HepG2 (cell line): ENCODE results near the gene GSTM1. TPM values are rescaled to one million over a fixed set of nuclear protein-coding genes. Genes with fewer than 3 reads are reported as not detected.

Experiments
- ATAC-seq: fragments of 200-7000 bp; cut with Tn5 transposase; 3 replicates; pipeline ENCODE4 v1.9.1; 2020; ENCODE audit warnings: mild to moderate bottlenecking, moderate library complexity
- BruUV-seq: library from RNA; stranded (reverse); fragments of 400-500 nt; replicated peaks from 2 replicates; lab custom pipeline; 2021; lab: Mats Ljungman, UMichigan
- CTCF ChIA-PET: fragments of 300-600 bp; formaldehyde crosslinking; extraction: SDS; loops from one replicate; lab custom pipeline; 2021; ENCODE audit warnings: low total read pairs, inconsistent platforms, low intra/inter-chr PET ratio; lab: Yijun Ruan, JAX
- POLR2A ChIA-PET: fragments of 350-600 bp; sonication (Branson Sonifier 250); formaldehyde crosslinking; loops from one replicate; lab custom pipeline; 2020; ENCODE audit warnings: antibody characterized with exemption, inconsistent platforms; lab: Yijun Ruan, JAX
- DNase-seq: peaks from one replicate; pipeline ENCODE4 v3.0.0-alpha.2; 2015; ENCODE audit warnings: low spot score
- FAIRE-seq: peaks from 3 replicates; lab custom pipeline; 2011; peaks lifted over from hg19 to GRCh38; lab: Jason Lieb, UNC
- H2AFZ ChIP-seq: one replicate; pipeline ENCODE4 v1.6.1; 2011; ENCODE audit warnings: low read length, inconsistent platforms
- H3K27ac ChIP-seq: fragments of 300-600 bp; 3 replicates; pipeline ENCODE4 v1.8.0; 2011; ENCODE audit warnings: mixed run types, mild to moderate bottlenecking, mixed read lengths, low read length, inconsistent platforms; ENCODE audit not compliant: insufficient read depth; ENCODE audit errors: extremely low read length
- H3K27me3 ChIP-seq, 2 experiments: fragments of 200-600 bp in 1 of 2; 2 replicates in 1 of 2; 3 replicates in 1 of 2; pipeline versions ENCODE4 v1.6.0 to v1.8.0; 2011; ENCODE audit warnings: low read length in 2 of 2, mild to moderate bottlenecking in 2 of 2, moderate library complexity in 2 of 2, inconsistent platforms in 1 of 2; ENCODE audit not compliant: insufficient read depth in 2 of 2, control insufficient read depth in 1 of 2
- H3K36me3 ChIP-seq, 2 experiments: fragments of 200-600 bp in 1 of 2; replicated peaks in 1 of 2; 2 replicates in 1 of 2; 3 replicates in 1 of 2; pipeline versions ENCODE4 v1.5.1 to v1.8.0; 2011; ENCODE audit warnings: low read length in 2 of 2, inconsistent platforms in 1 of 2; ENCODE audit not compliant: insufficient read depth in 2 of 2, control insufficient read depth in 1 of 2
- H3K4me1 ChIP-seq: 2 replicates; pipeline ENCODE4 v1.5.1; 2012; ENCODE audit warnings: low read length, inconsistent platforms; ENCODE audit not compliant: insufficient read depth
- H3K4me2 ChIP-seq: 2 replicates; pipeline ENCODE4 v1.6.0; 2011; ENCODE audit warnings: low read depth, low read length, inconsistent platforms
- H3K4me3 ChIP-seq, 3 experiments: fragments of 200-600 bp in 1 of 3; sonication (generic), shearing (Covaris generic) in 1 of 3; replicated peaks in 1 of 3; 2 replicates each; pipeline ENCODE4 v1.5.1; 2011 to 2016; ENCODE audit warnings: low read length in 3 of 3, inconsistent platforms in 2 of 3, low read depth in 2 of 3, mild to moderate bottlenecking in 2 of 3, control low read depth in 1 of 3, mixed read lengths in 1 of 3; ENCODE audit not compliant: insufficient read depth in 1 of 3
- H3K79me2 ChIP-seq: one replicate; pipeline ENCODE4 v1.6.1; 2011; ENCODE audit warnings: low read length, inconsistent platforms; ENCODE audit not compliant: insufficient read depth
- H3K9ac ChIP-seq: 2 replicates; pipeline ENCODE4 v1.6.0; 2011; ENCODE audit warnings: mild to moderate bottlenecking, low read depth, low read length, inconsistent platforms; ENCODE audit not compliant: insufficient read depth
- H3K9me3 ChIP-seq: 2 replicates; pipeline ENCODE4 v1.5.1; 2012; ENCODE audit warnings: mild to moderate bottlenecking, low read length
- H4K20me1 ChIP-seq: 2 replicates; pipeline ENCODE4 v1.6.0; 2011; ENCODE audit warnings: inconsistent platforms, mild to moderate bottlenecking, low read length, moderate library complexity; ENCODE audit not compliant: insufficient read depth
- GABPA ChIP-seq, 2 experiments: IDR thresholded peaks; 2 replicates each; pipeline ENCODE4 v1.6.1; 2011 to 2016; ENCODE audit warnings: low read depth in 2 of 2, low read length in 1 of 2, missing biosample characterization in 1 of 2, missing genetic modification characterization in 1 of 2
- HHEX ChIP-seq: IDR thresholded peaks from 2 replicates; pipeline ENCODE4 v1.6.1; 2016; ENCODE audit warnings: control low read depth
- HNRNPK ChIP-seq: fragments of 200-400 bp; formaldehyde crosslinking; IDR thresholded peaks from 2 replicates; pipeline ENCODE4 v1.6.1; 2018; ENCODE audit warnings: low read length, low read depth, moderate library complexity, mild to moderate bottlenecking; ENCODE audit not compliant: poor library complexity, severe bottlenecking
- PCBP1 ChIP-seq: fragments of 200-400 bp; formaldehyde crosslinking; IDR thresholded peaks from 2 replicates; pipeline ENCODE4 v1.6.1; 2017; ENCODE audit warnings: mild to moderate bottlenecking, low read depth, low read length, borderline replicate concordance
- RBM22 ChIP-seq: fragments of 200-400 bp; formaldehyde crosslinking; optimal IDR thresholded peaks from 2 replicates; pipeline ENCODE3; 2017; ENCODE audit warnings: mild to moderate bottlenecking, low read length, moderate library complexity
- TEAD3 ChIP-seq: optimal IDR thresholded peaks from 2 replicates; pipeline ENCODE3; 2016; ENCODE audit warnings: borderline replicate concordance
- ZNF10 ChIP-seq: sonication (generic); formaldehyde crosslinking; IDR thresholded peaks from 2 replicates; pipeline ENCODE4 v1.4.0; 2020; ENCODE audit warnings: mild to moderate bottlenecking, low read depth, missing genetic modification reagents, borderline replicate concordance
- ZNF839 ChIP-seq: sonication (generic); formaldehyde crosslinking; IDR thresholded peaks from 2 replicates; pipeline ENCODE4 v1.4.0; 2020; ENCODE audit warnings: missing genetic modification reagents, mild to moderate bottlenecking, borderline replicate concordance
- WGBS: methylation state at CpG from one replicate; pipeline ENCODE4 v1.1.6; 2017; ENCODE audit warnings: low lambda C conversion rate; 5-methylcytosine and 5-hydroxymethylcytosine counted together
- in situ Hi-C: cut with HindIII; loops from 2 replicates; pipeline ENCODE4 v1.10.0; 2017; ENCODE audit warnings: low pct_unique_long_range_greater_than_20kb; ENCODE audit not compliant: extremely low pct_ligation_motif_present
- intact Hi-C: fragments of 100-400 bp; cut with micrococcal nuclease; formaldehyde crosslinking; loops from one replicate; pipeline ENCODE4 v1.10.0; 2022; ENCODE audit not compliant: unreplicated experiment
- polyA plus RNA-seq, 8 experiments: library from polyadenylated mRNA; depleted of rRNA in 3 of 8; stranded (reverse) in 7 of 8; unstranded in 1 of 8; fragments of >200 nt; fragmentation: Illumina TruSeq in 4 of 8; extraction: Trizol in 4 of 8; gene quantifications; 2 replicates each; pipeline versions ENCODE4 v1.2.1 to v1.2.3, GENCODE V29; 2011 to 2016; ENCODE audit warnings: low read depth in 4 of 8, missing spikeins in 1 of 8, mixed read lengths in 1 of 8; ENCODE audit not compliant: insufficient read depth in 1 of 8
- total RNA-seq, 5 experiments: library from RNA; depleted of rRNA; stranded (reverse); fragments of >200 nt; fragmentation: Illumina TruSeq; extraction: Trizol; gene quantifications; 2 replicates each; pipeline ENCODE4 v1.2.3, GENCODE V29; 2016; ENCODE audit warnings: low read depth in 1 of 5
- TF ChIP-seq, protein P1 (sequence below): sonication (generic); formaldehyde crosslinking; IDR thresholded peaks from 2 replicates; pipeline ENCODE4 v1.4.0; 2020; ENCODE audit warnings: mild to moderate bottlenecking, low read depth, missing genetic modification reagents

GSTM1 gene
- total and polyA plus RNA-seq, 2 of the 13 experiments (the other 11 are each of a cell fraction or from before 2014, with no cell fraction given) = 0.42 TPM; not detected in 1

GRCh38 chr1:109724933-109725332 is 37.3 kb downstream of the GSTM1 start:
- H3K4me2 ChIP-seq = no peak overlapping the region
- TF ChIP-seq HNRNPK (peak; percentile 93), ZNF10 (CRISPR knock-in tag) (no peak), PCBP1 (0 out of 2 replicates have a peak, but pooled peaks have one; percentile 70)
- TF ChIP-seq, all 625 proteins: peak for 2
- ChIA-PET CTCF (no interaction called here), POLR2A (no interaction called here)
- no peak overlapping the region for H2AFZ ChIP-seq
- BruUV-seq = no TSS peak
- WGBS = 67% methylated on average over 5 of the region's 5 CpGs
- no peak overlapping the region for H3K4me3 ChIP-seq
- in situ Hi-C loops = no loop called here
- H3K36me3 ChIP-seq = no peaks in the 10 kb centered on the region
- H4K20me1 ChIP-seq = no peaks in the 10 kb centered on the region
- H3K9ac ChIP-seq = no peak overlapping the region
- no peaks in the 10 kb centered on the region for H3K9me3 ChIP-seq
- no peak for DNase-seq
- H3K27me3 ChIP-seq = no peaks in the 10 kb centered on the region; a peak in 1 of 5 replicates
- H3K79me2 ChIP-seq = no peaks in the 10 kb centered on the region
- intact Hi-C loops = no loop called here
- H3K27ac ChIP-seq = no peak overlapping the region
- peaks cover 25% of the 10 kb centered on the region for H3K4me1 ChIP-seq
- ATAC-seq = no peak
- FAIRE-seq = no peak

- no TSS peak for BruUV-seq
- no peak overlapping the region for H3K4me3 ChIP-seq
- H3K9me3 ChIP-seq = no peaks in the 10 kb centered on the region
- no peak overlapping the region for H3K27ac ChIP-seq
- H3K36me3 ChIP-seq = no peaks in the 10 kb centered on the region
- no peaks in the 10 kb centered on the region for H3K79me2 ChIP-seq
- DNase-seq = no peak
- no peaks in the 10 kb centered on the region; a peak in 1 of 5 replicates for H3K27me3 ChIP-seq
- WGBS = 11% methylated on average over 3 of the region's 4 CpGs
- POLR2A ChIA-PET = no interaction called here
- no peak overlapping the region for H2AFZ ChIP-seq
- H3K9ac ChIP-seq = no peak overlapping the region
- in situ Hi-C loops (no loop called here), intact Hi-C loops (no loop called here)
- H3K4me1 ChIP-seq = peaks cover 26% of the 10 kb centered on the region
- H4K20me1 ChIP-seq = no peaks in the 10 kb centered on the region
- TF ChIP-seq HHEX (CRISPR knock-in tag) (no peak), RBM22 (no peak), GABPA (IDR thresholded peaks at IDR 0.05; ENCODE audit: low read depth, low read length) (no peak), GABPA (CRISPR knock-in tag; IDR thresholded peaks at IDR 0.05; ENCODE audit: low read depth) (no peak), TEAD3 (CRISPR knock-in tag) (peak; percentile 14), ZNF839 (no peak)
- TF ChIP-seq, protein P1, sequence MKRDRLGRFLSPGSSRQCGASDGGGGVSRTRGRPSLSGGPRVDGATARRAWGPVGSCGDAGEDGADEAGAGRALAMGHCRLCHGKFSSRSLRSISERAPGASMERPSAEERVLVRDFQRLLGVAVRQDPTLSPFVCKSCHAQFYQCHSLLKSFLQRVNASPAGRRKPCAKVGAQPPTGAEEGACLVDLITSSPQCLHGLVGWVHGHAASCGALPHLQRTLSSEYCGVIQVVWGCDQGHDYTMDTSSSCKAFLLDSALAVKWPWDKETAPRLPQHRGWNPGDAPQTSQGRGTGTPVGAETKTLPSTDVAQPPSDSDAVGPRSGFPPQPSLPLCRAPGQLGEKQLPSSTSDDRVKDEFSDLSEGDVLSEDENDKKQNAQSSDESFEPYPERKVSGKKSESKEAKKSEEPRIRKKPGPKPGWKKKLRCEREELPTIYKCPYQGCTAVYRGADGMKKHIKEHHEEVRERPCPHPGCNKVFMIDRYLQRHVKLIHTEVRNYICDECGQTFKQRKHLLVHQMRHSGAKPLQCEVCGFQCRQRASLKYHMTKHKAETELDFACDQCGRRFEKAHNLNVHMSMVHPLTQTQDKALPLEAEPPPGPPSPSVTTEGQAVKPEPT = no peak
- CTCF ChIA-PET = no interaction called here
- ATAC-seq = no peak
- no peak overlapping the region for H3K4me2 ChIP-seq
- no peak for FAIRE-seq
Observed at GRCh38 chr1:109725510-109725909, 37.9 kb downstream of the GSTM1 start.
